Mesothelial cell of epicardium (in vitro differentiated cells): ENCODE results near the gene USP11. TPM values are rescaled to one million over a fixed set of nuclear protein-coding genes. Genes with fewer than 3 reads are reported as not detected.

ENCODE experiments used
- DNase-seq, 2 experiments: peaks; one replicate each; pipeline ENCODE4 v3.0.0; 2021; ENCODE audit warnings: low spot score in 2 of 2; ENCODE audit not compliant: unreplicated experiment in 2 of 2
- H3K27ac Mint-ChIP-seq: 2 replicates; pipeline ENCODE4 v1.8.0; 2021; ENCODE audit warnings: mixed read lengths
- H3K27me3 Mint-ChIP-seq: 2 replicates; pipeline ENCODE4 v1.8.0; 2021; ENCODE audit warnings: low read depth, mixed read lengths
- H3K36me3 Mint-ChIP-seq: 2 replicates; pipeline ENCODE4 v1.8.0; 2021; ENCODE audit warnings: mixed read lengths
- H3K4me1 Mint-ChIP-seq: 2 replicates; pipeline ENCODE4 v1.8.0; 2021; ENCODE audit warnings: mixed read lengths
- H3K4me3 Mint-ChIP-seq: 2 replicates; pipeline ENCODE4 v1.8.0; 2021; ENCODE audit warnings: mild to moderate bottlenecking, moderate library complexity, mixed read lengths
- H3K9me3 Mint-ChIP-seq: 2 replicates; pipeline ENCODE4 v1.8.0; 2021; ENCODE audit warnings: mixed read lengths
- CTCF ChIP-seq: fragments of 200-600 bp; sonication (generic); IDR thresholded peaks from one replicate; pipeline ENCODE4 v1.5.0; 2021; ENCODE audit warnings: antibody characterized with exemption; ENCODE audit not compliant: unreplicated experiment
- total RNA-seq: library from RNA; stranded (reverse); gene quantifications from 3 replicates; pipeline ENCODE4 v1.2.1, GENCODE V29; 2021

USP11 gene
- total RNA-seq, 1 donor from 2014 or later, result 315 TPM

- H3K36me3 Mint-ChIP-seq, result peaks cover 46% of the 10 kb centered on the region
- H3K4me1 Mint-ChIP-seq, result peaks cover 22% of the 10 kb centered on the region
- no peaks in the 10 kb centered on the region for H3K9me3 Mint-ChIP-seq
- DNase-seq, result no peak
- no peak overlapping the region for H3K4me3 Mint-ChIP-seq
- no peaks in the 10 kb centered on the region for H3K27me3 Mint-ChIP-seq
- TF ChIP-seq CTCF, result no peak
- no peak overlapping the region for H3K27ac Mint-ChIP-seq
These were observed 7.2 kb downstream of the USP11 start for GRCh38 chrX:47239898-47240545.

- no peaks in the 10 kb centered on the region for H3K27me3 Mint-ChIP-seq
- no peaks in the 10 kb centered on the region for H3K9me3 Mint-ChIP-seq
- H3K27ac Mint-ChIP-seq, result no peak overlapping the region
- peaks cover 49% of the 10 kb centered on the region for H3K36me3 Mint-ChIP-seq
- no peak overlapping the region for H3K4me3 Mint-ChIP-seq
- TF ChIP-seq CTCF, result no peak
- H3K4me1 Mint-ChIP-seq, result peaks cover 16% of the 10 kb centered on the region
- DNase-seq, result no peak
These were observed 7.8 kb downstream of the USP11 start for GRCh38 chrX:47240619-47241018.

GRCh38 chrX:47241201-47242011, 8.6 kb downstream of the USP11 start:
- DNase-seq, result no peak
- H3K27me3 Mint-ChIP-seq, result no peaks in the 10 kb centered on the region
- peaks cover 57% of the 10 kb centered on the region for H3K36me3 Mint-ChIP-seq
- no peak overlapping the region for H3K27ac Mint-ChIP-seq
- no peak overlapping the region for H3K4me3 Mint-ChIP-seq
- peaks cover 8% of the 10 kb centered on the region for H3K4me1 Mint-ChIP-seq
- H3K9me3 Mint-ChIP-seq, result no peaks in the 10 kb centered on the region
- TF ChIP-seq CTCF, result no peak

GRCh38 chrX:47242321-47242720, 9.5 kb downstream of the USP11 start:
- peaks cover under 1% of the 10 kb centered on the region for H3K4me1 Mint-ChIP-seq
- no peak for DNase-seq
- H3K9me3 Mint-ChIP-seq, result no peaks in the 10 kb centered on the region
- H3K36me3 Mint-ChIP-seq, result peaks cover 59% of the 10 kb centered on the region
- H3K27ac Mint-ChIP-seq, result no peak overlapping the region
- H3K27me3 Mint-ChIP-seq, result no peaks in the 10 kb centered on the region
- no peak for TF ChIP-seq CTCF
- H3K4me3 Mint-ChIP-seq, result no peak overlapping the region

- H3K27me3 Mint-ChIP-seq, result no peaks in the 10 kb centered on the region
- no peaks in the 10 kb centered on the region for H3K9me3 Mint-ChIP-seq
- no peak for DNase-seq
- TF ChIP-seq CTCF, result no peak
- no peak overlapping the region for H3K27ac Mint-ChIP-seq
- no peak overlapping the region for H3K4me3 Mint-ChIP-seq
- H3K4me1 Mint-ChIP-seq, result no peaks in the 10 kb centered on the region
- H3K36me3 Mint-ChIP-seq, result peaks cover 68% of the 10 kb centered on the region
These were observed 10.5 kb downstream of the USP11 start for GRCh38 chrX:47243351-47243750.
